BJ (cell line): ENCODE measurements around the gene ZNF23. TPM values are rescaled to one million over a fixed set of nuclear protein-coding genes. Genes with fewer than 3 reads are reported as not detected.

Source experiments
- CTCF ChIA-PET: fragments of 350-600 bp; formaldehyde crosslinking; extraction: SDS; loops from one replicate; lab custom pipeline; 2021; ENCODE audit warnings: antibody characterized with exemption, inconsistent platforms; lab: Yijun Ruan, JAX
- POLR2A ChIA-PET: fragments of 300-600 bp; sonication (Branson Sonifier 250); formaldehyde crosslinking; extraction: SDS; loops from one replicate; lab custom pipeline; 2021; ENCODE audit warnings: antibody characterized with exemption; lab: Charles Lee
- DNase-seq: peaks from one replicate; pipeline ENCODE4 v3.0.0-alpha.2; 2011; ENCODE audit warnings: low read depth
- H3K27me3 ChIP-seq: 2 replicates; pipeline ENCODE4 v1.6.0; 2011; ENCODE audit warnings: low read length; ENCODE audit not compliant: control insufficient read depth, insufficient read depth
- H3K36me3 ChIP-seq: 2 replicates; pipeline ENCODE4 v1.5.1; 2011; ENCODE audit warnings: low read length; ENCODE audit not compliant: control insufficient read depth, insufficient read depth
- H3K4me3 ChIP-seq: 2 replicates; pipeline ENCODE4 v1.5.1; 2011; ENCODE audit warnings: low read depth, mild to moderate bottlenecking, control low read depth, low read length
- polyA plus RNA-seq: library from polyadenylated mRNA; depleted of rRNA; stranded (reverse); fragments of >200 nt; gene quantifications from 2 replicates; pipeline ENCODE4 v1.2.3, GENCODE V29; 2011; rRNA removed
- TF ChIP-seq, protein P1 (sequence below): IDR thresholded peaks from 2 replicates; pipeline ENCODE4 v1.5.1; 2011; ENCODE audit warnings: low read depth, mild to moderate bottlenecking, control low read depth, inconsistent platforms, low read length, moderate library complexity; ENCODE audit not compliant: insufficient read depth

ZNF23 gene
- polyA plus RNA-seq, 1 experiment: 11.8 TPM

DNA sequence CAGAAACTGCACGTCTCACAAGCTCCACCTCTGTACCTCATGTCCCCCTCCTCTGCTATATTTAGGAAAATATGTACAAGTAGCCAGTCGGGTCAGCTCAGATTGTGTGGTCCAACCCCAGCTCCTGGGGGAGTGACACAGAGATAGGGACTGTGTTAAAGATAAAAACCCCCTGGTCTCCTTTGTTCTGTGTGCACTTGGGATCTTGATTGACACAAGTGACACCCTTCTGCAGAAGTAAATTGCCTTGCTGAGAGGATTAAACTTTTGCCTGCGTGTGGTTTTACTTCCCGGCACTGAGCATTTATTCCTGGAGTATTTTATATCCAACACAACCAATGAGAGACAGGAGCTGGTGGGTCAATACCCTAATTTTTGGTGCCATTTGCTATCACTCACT lies 57.7 kb downstream of the ZNF23 start:
- ChIA-PET CTCF (interaction anchor here (2.1 kb wide), 1 partner anchor 8 kb away, joined by 14 read pairs; no protein-coding TSS in a partner anchor), POLR2A (no interaction called here)
- TF ChIP-seq, protein P1, sequence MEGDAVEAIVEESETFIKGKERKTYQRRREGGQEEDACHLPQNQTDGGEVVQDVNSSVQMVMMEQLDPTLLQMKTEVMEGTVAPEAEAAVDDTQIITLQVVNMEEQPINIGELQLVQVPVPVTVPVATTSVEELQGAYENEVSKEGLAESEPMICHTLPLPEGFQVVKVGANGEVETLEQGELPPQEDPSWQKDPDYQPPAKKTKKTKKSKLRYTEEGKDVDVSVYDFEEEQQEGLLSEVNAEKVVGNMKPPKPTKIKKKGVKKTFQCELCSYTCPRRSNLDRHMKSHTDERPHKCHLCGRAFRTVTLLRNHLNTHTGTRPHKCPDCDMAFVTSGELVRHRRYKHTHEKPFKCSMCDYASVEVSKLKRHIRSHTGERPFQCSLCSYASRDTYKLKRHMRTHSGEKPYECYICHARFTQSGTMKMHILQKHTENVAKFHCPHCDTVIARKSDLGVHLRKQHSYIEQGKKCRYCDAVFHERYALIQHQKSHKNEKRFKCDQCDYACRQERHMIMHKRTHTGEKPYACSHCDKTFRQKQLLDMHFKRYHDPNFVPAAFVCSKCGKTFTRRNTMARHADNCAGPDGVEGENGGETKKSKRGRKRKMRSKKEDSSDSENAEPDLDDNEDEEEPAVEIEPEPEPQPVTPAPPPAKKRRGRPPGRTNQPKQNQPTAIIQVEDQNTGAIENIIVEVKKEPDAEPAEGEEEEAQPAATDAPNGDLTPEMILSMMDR: no peak
- H3K36me3 ChIP-seq: no peaks in the 10 kb centered on the region
- no peak overlapping the region for H3K4me3 ChIP-seq
- peaks cover 4% of the 10 kb centered on the region for H3K27me3 ChIP-seq
- DNase-seq: no peak

DNA sequence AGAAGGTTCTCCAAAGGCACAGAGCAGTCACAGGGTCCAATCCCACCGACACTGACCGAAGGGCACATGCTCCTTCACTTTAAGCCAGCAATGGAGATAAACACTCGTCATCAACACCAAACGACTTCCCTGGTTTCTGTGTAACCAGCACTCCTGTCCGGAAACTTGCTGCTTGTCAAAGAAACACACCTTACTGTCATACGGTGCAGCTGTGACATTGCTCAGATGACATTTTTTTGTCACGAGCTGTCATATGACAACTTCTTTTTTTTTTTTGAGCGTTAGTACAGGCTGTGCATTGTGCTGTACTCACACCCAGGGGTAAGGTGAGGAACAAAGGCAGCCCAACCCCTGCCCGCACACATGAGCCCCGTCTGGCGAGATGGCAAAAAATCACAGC lies 59.4 kb downstream of the ZNF23 start:
- CTCF ChIA-PET: interaction anchor here (2.1 kb wide), 1 partner anchor 10 kb away, joined by 14 read pairs; no protein-coding TSS in a partner anchor
- Histone ChIP-seq H3K4me3 (no peak overlapping the region), H3K27me3 (peaks cover 4% of the 10 kb centered on the region), H3K36me3 (no peaks in the 10 kb centered on the region)
- POLR2A ChIA-PET: no interaction called here
- no peak for DNase-seq
- TF ChIP-seq, protein P1: no peak

DNA sequence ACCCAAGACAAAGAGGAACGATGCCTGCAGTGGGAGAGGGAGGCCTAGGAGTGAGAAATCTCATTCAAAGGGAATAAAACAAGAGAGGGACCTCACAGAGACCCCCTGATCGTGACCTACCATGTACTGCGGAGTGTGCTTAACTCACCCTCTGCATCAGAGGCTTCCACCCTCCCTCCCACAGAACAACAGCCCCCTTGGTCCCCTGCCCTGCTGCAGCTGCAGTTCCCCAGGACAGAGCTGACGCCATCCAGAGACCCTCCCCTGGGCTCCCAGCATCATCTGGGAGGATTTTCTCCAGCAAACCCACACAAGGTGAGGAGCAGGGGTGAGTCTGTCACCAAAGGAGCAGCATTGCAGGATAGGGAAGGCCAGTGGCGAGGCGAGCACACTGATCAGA lies 60.0 kb downstream of the ZNF23 start:
- no peak for DNase-seq
- no peak overlapping the region for H3K4me3 ChIP-seq
- no peaks in the 10 kb centered on the region for H3K36me3 ChIP-seq
- TF ChIP-seq, protein P1: no peak
- H3K27me3 ChIP-seq: peaks cover 4% of the 10 kb centered on the region
- ChIA-PET CTCF (interaction anchor here (0.8 kb wide), 1 partner anchor 11 kb away, joined by 4 read pairs; no protein-coding TSS in a partner anchor), POLR2A (no interaction called here)

DNA sequence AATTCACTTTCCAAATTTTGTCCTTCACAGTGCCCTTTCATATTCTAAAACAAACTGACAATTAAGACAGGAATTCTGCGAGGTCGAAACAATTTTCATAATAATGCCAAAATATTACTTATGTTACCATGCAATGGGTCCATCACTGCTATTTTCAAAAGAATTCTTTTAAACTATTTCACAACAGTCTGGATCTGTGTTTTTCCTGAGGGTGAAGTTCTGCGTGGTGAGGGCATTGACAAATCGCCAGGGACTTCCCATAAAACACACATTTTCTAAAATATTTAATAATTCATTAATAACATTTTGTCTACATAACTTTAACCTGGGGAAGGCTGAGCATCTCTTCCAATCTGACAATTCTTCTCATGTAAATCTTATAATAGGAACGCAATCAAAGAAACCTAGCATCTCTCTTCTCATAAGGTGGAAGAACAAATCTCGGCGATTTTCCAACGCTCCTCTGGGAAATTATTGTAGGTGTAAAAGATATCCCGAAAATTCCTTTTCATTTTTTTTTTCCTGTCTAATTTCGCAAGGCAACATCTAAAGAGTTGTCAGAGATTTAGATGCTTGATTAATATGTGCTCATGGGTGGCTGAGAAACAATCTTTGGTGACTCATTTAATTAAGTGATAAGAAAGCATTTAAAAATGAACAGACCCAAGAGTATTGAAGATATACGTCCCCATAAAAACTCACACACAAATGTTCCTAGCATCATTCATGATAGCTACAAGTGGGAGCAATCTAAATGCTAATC lies 62.1 kb downstream of the ZNF23 start:
- H3K36me3 ChIP-seq: no peaks in the 10 kb centered on the region
- ChIA-PET CTCF (interaction anchor here (0.7 kb wide), 1 partner anchor 13 kb away, joined by 3 read pairs; no protein-coding TSS in a partner anchor), POLR2A (no interaction called here)
- TF ChIP-seq, protein P1: no peak
- no peak for DNase-seq
- H3K27me3 ChIP-seq: peaks cover 4% of the 10 kb centered on the region
- H3K4me3 ChIP-seq: no peak overlapping the region

Other genes with a start within 250 kb of the ZNF23 start
- gene HYDIN, start 231.5 kb downstream of the ZNF23 start, polyA plus RNA-seq: 0.47 and 0.65 TPM in 2 replicates
- gene CMTR2, start 172.8 kb downstream of the ZNF23 start, polyA plus RNA-seq: 10.2 and 19.6 TPM in 2 replicates
- gene CALB2, start 103.5 kb downstream of the ZNF23 start, polyA plus RNA-seq: 0.16 and 0.18 TPM in 2 replicates
- not detected in 2 replicates for gene TLE7, start 20.2 kb downstream of the ZNF23 start, polyA plus RNA-seq
- gene ZNF19, start 27.1 kb upstream of the ZNF23 start, polyA plus RNA-seq: 1.6 and 2.2 TPM in 2 replicates
- not detected in 2 replicates for gene CHST4, start 64.2 kb upstream of the ZNF23 start, polyA plus RNA-seq
- gene TAT, start 114.8 kb upstream of the ZNF23 start, polyA plus RNA-seq: not detected in 2 replicates
- gene MARVELD3, start 163.9 kb upstream of the ZNF23 start, polyA plus RNA-seq: not detected in 2 replicates